CD4-positive, alpha-beta T cell treated with Interleukin-4 for 1 hour (primary cell): ENCODE results near the gene TMEM17.
A peak's percentile ranks its signal among the peaks of the same experiment; 100 is the strongest.

ENCODE experiments used
- DNase-seq, 2 donors: peaks; one replicate each; pipeline ENCODE4 v3.0.0-alpha.2; 2020 to 2022

TMEM17 gene

GRCh38 chr2:62471404-62471803 lies 34.6 kb downstream of the TMEM17 start:
- no peak for DNase-seq

DNA sequence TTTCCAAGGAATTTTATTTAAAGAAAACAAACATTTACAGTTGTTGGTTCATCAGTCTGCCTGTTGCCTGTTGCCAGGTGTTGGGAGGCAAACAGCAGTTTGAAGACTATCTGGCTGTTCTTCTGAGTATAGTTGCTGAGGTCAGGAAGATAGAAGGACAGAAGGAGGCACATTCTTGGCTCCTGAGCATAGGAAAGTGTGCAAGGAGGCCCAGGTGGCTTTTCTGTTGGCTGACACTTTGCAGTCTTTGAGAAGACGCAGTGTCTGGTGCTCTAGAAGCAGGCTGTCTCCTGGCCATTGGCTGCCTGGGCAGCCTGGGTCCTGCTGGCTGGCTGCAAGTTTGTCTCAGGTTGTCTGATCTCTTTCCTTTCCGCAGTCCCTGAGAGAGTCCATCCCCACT lies 36.4 kb downstream of the TMEM17 start:
- DNase-seq = no peak

DNA sequence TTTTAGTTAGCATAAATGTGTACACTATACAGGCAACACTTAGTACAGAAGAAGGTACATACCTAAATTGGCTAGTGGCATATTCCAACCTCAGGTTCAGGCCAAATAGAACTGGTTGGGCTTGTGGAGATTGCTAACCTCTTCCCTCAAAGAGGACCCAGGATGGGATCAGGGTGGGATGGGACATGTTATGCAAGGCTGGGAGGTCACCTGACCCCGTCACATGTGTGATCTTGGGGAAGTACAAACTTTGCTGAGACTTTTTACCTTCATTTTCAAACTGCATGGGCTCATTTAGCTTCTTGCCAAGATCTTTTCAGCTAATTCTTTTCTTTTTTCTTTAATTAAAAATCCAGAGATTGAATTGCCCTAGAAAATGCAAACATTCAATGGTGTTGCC lies 36.9 kb downstream of the TMEM17 start:
- DNase-seq = no peak

DNA sequence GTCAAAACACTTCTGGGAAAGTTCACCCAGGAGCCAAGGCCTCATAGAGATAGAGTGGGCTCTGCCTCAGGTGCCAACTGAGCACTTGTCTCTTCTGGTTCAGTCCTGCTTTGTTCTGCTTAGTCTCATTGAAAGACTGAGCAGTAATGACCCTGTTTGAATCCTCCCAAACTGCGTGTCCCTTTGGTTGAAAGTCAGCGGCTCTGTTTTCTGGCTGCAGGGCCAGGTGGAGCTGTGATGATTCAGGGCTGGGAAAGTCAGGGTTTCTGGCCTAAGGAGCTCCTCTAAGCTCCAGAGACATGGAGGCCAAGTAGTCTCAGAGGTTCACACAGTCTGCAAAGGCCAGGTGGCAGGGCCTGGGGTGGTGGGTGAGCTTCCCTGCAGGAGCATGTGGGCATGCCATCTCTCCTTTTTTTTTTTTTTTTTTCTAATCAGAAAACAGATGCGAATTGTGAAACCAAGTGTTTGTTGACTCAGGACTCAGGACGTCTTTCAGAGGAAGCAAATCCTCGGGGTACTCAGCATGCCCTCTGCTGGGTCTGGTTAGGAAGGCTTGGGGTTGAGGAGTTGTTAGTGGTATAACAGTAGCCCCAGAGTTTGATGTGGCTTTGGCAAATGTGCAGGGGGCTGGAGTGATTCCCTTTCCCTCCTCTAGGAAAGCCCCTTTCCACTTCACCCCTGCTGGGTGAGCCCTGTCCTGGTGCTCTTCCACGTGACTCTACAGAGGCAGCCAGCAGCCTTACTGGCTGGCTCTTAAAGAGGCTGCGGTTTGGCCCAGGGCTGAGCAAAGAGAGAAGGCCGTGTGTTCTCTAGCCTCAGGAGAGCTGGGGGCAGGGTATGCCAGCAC lies 38.3 kb downstream of the TMEM17 start:
- no peak for DNase-seq

DNA sequence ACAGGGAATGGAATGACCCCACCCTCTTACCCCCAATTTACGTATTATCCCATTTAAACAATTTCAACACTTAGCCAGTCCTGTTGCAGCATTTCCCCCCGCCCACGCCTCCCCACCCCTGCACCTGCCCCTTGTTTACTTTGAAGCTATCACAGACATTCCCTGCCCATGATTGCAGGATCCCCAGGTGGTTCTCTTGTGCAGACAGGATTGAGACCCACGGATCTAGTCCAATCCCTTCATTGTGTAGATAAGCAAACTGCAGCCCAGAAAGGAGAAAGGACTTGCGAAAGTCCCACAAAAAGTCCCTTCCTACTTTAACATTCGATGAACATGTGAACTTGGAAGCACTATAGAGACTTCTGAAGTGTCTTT lies 38.9 kb downstream of the TMEM17 start:
- DNase-seq = no peak

- no peak for DNase-seq
These were observed 39.5 kb downstream of the TMEM17 start for GRCh38 chr2:62466503-62466854.

DNA sequence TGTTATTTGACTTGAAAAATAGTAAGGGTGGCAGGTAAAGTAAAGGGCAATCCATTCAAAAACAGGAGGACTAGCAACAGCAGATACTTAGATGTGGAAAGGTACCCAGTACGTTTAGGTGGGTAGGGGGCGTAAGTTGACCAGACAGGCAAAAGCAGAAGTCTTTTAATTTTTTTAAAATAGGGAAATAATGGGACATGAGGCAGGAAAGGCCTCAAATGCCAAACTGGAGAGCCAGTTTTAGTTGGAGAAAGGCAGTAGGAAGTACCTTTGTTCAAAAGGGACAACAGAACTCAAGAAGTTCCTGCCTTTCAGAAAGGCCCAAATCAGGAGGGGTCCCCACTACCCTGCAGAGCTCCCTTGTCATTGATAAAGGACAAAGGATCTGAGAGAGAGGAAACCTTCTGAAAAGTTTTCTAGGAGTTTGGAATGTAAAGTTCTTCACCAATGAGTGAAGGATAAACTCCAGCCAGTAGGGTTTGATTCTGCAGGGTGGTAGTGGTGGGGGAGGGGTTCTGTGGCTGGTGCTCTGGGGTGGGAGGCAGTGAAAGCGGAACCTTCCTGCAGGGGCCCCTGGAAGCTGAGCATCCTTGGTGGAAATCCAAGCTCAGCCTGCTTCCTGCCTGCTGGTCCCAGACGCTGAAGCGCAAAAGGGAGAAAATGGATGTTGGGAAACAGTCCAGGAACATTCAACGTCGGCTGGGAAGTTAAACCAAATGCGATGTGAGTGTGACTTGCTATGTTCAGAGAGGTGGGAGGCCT lies 40.1 kb downstream of the TMEM17 start:
- DNase-seq = no peak

DNA sequence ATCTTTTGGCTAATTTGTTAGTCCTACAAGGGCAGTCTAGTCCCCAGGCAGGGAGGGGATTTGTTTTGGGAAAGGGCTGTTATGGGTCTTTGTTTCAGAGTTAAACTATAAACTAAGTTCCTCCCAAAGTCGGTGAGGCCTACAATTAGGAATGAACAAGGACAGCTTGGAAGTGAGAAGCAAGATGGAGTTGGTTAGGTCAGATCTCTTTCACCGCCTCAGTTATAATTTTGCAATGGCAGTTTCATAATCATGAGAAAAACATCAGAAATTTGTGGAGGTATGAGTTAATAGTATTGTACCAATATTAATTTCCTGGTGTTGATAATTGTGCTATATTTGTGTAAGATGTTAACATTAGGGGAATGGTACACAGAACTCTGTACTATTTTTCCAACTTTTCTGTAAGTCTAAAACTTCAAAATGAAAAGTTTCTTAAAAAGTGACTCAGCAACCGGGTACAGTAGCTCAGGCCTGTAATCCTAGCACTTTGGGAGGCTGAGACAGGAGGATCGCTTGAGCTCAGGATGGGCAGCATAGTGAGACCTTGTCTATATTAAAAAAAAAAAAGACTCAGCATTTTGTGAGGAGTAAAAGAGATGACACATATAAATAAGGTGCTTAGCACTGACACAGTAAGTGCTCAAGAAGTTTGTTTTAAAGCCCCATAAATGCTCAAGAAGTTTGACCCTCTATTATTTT lies 40.8 kb downstream of the TMEM17 start:
- DNase-seq = no peak

- DNase-seq = no peak
These were observed 41.6 kb downstream of the TMEM17 start for GRCh38 chr2:62464221-62465007.

GRCh38 chr2:62462211-62462610 lies 43.8 kb downstream of the TMEM17 start:
- no peak for DNase-seq

GRCh38 chr2:62461707-62462106 lies 44.3 kb downstream of the TMEM17 start:
- no peak for DNase-seq

GRCh38 chr2:62461017-62461553 lies 44.9 kb downstream of the TMEM17 start:
- DNase-seq = no peak

- no peak for DNase-seq
These were observed 45.8 kb downstream of the TMEM17 start for GRCh38 chr2:62460175-62460574.

GRCh38 chr2:62459672-62460071 lies 46.3 kb downstream of the TMEM17 start:
- no peak for DNase-seq

DNA sequence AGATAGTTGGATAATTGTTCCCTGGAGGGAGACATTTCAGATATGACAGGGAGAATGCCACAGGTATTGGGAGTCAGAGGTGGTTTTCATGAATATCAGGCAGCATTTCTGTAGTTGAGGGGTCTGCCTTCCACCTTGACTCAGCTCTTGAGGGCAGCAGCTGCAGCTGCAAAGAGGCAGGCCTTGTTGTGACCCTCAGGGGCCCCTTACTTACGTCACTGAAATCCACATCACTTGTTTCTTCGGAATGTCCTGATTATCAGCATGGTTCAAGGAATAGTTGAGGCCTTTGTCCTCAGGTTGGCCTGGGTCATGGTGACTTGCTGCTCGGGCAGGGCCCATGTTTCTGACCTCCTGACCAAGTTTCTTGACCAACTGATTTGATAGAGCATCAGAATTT lies 46.9 kb downstream of the TMEM17 start:
- no peak for DNase-seq

GRCh38 chr2:62458671-62459081 lies 47.3 kb downstream of the TMEM17 start:
- DNase-seq = no peak

DNA sequence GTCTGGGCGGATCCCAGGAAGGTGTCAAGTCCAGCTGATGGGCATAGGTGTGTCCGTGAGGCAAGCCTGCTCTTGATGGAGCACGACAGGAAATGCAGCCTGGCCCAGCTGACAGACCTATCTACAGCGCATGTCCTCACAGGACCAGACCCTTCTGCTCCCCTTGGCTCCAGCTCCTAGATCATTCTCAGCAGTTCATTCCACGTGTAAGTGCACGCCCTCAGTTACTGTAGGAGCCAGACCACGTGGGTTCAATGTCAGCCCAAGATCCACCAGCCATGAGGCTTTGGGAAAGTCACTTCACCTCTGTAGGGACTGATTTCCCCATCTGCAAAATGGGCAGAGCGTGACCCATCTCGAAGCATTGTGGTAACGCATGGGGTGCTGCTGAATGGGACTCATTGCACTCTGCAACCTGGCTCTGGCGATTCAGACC lies 47.8 kb downstream of the TMEM17 start:
- DNase-seq = no peak

DNA sequence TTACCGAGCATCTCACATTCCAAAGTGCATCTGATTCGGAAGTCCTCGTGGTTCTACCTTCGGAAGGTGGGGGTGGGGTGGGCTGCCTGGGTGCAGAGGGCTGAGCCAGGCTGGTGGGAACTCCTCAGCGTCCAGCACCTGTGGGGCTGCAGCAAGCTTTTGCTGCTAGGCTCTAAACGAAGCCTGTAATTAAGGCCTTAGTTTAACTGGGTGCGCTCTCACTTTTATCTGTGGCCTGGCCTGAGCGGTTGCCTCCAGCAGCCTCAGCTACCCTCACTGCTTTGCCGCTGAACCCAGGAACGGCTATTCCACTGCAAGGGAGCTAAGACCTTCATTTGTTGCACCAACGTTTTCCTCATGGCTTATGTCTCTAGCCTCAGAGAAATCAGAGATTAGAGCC lies 48.4 kb downstream of the TMEM17 start:
- DNase-seq = no peak

- peak; percentile 52 to 58 for DNase-seq
These were observed 49.1 kb downstream of the TMEM17 start for GRCh38 chr2:62456721-62457539.

GRCh38 chr2:62455957-62456692 lies 49.9 kb downstream of the TMEM17 start:
- no peak for DNase-seq

- DNase-seq = no peak
These were observed 52.0 kb downstream of the TMEM17 start for GRCh38 chr2:62453955-62454354.
